NCI-H82 treated with DMSO at 0.1 percent for 48 hours (cell line): ENCODE measurements around the gene EEF1AKMT4.

Experiments
- DNase-seq: peaks from one replicate; lab custom pipeline; 2025; ENCODE audit not compliant: unreplicated experiment; lab: John Stamatoyannopoulos, UW

The EEF1AKMT4 gene

GRCh38 chr3:184235381-184236032 lies 14.0 kb upstream of the EEF1AKMT4 start:
- DNase-seq, result peak; percentile 34

- DNase-seq, result no peak
Measured at GRCh38 chr3:184236033-184236410, 13.4 kb upstream of the EEF1AKMT4 start.

DNA sequence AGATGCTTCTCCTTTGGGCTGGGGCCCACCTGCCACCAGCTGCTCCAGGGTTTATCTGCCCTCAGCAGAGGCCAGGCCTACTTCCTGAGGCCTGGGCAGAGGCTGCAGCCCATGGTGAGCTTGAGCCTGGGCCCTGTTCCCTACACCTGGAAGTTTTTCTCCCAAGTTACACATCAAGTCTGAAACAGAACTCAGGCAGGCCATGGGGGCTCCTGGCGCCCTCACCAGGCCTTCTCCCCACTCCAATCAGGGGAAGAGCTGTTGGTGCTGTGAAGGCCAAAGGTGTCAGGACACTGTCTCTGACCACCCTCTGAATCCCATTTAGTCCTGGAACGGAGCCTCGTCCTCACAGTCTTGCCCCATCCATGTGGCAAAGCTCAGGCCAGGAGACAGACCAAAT lies 12.8 kb upstream of the EEF1AKMT4 start:
- no peak for DNase-seq

DNA sequence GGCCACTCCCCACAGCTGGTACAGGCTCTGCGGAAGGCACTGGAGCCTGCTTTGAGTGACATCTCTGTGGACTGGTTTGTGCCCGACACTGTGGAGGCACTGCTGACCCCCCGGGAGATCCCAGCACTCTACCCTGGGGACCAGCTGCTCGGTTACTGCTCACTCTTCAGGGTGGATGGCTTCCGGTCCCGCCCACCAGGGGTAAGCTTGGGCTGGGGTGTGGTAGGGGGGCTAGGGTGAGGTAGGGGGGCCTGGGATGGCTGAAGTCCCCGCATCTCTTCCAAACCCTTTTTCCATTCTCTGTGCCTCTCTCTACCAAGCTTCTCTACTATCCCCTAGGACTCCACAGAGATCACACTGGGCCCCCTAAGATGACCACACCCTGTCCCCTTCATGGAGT lies 12.3 kb upstream of the EEF1AKMT4 start:
- no peak for DNase-seq

DNA sequence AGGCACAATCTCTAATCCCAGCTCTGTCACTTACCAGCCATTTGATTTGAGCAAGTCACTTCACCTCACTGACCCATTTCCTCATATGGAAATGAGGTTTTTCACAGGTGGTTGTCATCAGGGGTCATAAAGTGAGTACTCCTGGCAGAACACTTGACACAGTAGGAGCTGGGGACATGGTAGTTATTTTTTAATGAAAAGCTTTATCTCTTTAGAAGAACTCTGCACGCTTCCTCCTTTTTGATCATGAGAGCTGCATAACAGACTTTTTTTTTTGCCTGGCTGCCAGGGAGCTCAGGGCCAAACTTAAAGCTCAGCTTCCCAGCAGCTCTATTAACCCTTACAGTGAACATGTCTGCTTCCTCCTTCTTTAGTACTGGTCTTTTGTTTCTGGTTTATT lies 11.7 kb upstream of the EEF1AKMT4 start:
- no peak for DNase-seq

DNA sequence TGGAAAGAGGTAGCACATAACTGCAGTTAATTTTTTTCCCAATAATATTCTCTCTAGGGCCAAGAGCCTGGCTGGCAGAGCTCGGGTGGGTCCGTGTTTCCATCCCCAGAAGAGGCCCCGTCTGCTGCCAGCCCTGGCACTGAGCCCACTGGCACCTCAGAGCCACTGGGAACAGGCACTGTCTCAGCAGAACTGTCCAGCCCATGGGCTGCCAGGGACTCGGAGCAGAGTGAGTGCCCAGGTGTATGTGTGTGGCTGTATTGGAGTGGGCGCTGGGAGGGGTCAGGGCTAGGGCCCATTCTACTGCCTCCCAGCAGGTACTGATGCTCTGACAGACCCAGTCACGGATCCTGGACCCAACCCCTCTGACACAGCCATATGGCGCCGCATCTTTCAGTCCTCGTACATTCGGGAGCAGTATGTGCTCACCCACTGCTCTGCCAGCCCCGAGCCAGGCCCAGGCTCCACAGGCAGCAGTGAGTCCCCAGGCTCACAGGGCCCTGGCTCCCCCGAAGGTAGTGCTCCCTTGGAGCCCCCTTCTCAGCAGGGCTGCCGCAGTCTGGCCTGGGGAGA lies 11.1 kb upstream of the EEF1AKMT4 start:
- DNase-seq, result no peak

GRCh38 chr3:184239221-184239620 lies 10.3 kb upstream of the EEF1AKMT4 start:
- DNase-seq, result no peak

GRCh38 chr3:184239708-184240107 lies 9.8 kb upstream of the EEF1AKMT4 start:
- no peak for DNase-seq

- DNase-seq, result no peak
Measured at GRCh38 chr3:184240384-184241140, 8.9 kb upstream of the EEF1AKMT4 start.

- no peak for DNase-seq
Measured at GRCh38 chr3:184241141-184241446, 8.4 kb upstream of the EEF1AKMT4 start.

DNA sequence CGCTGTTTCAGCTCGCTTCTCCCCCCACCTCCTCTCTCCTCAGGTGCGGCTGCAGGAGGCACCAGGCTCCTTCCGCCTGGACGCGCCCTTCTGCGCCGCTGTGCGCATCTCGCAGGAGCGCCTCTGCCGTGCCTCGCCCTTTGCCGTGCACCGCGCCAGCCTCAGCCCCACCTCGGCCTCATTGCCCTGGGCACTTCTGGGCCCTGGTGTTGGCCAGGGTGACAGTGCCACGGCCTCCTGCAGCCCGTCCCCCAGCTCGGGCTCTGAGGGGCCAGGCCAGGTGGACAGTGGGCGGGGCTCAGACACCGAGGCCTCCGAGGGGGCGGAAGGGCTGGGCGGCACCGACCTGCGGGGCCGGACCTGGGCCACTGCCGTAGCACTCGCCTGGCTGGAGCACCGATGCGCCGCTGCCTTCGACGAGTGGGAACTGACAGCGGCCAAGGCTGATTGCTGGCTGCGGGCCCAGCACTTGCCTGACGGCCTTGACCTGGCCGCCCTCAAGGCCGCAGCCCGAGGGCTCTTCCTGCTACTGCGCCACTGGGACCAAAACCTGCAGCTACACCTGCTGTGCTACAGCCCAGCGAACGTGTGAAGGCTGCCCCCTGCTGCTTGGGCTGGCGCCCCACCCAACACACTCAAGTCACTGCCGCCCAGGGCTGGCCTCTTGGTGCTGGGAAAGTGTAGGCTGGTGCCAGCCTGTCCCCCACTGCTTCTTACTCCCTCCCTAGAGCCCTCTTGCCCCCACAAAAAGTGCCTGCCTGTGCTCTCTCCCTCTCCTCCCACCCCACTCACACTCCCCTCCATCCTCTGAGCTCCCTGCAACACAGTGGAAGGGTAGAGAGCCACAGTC lies 7.8 kb upstream of the EEF1AKMT4 start:
- DNase-seq, result no peak

DNA sequence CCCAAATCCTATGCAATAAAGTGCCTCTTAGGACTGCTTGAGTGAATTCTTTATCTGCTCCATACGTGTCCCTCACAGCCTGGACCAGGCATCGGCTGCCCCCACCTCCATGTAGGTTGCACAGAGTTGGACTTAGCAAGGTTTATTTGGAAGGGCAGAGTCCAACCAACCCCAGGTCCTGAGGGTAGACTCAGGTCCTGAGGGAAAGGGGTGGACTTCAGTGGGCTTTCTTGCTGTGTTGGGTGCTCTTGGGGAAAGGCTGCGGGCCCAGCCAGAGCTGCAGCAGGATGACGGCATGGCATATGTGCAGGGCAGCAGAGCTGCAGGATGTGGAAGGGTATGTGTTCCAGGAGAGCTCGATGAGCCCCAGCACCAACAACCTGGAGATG lies 7.2 kb upstream of the EEF1AKMT4 start:
- DNase-seq, result no peak

DNA sequence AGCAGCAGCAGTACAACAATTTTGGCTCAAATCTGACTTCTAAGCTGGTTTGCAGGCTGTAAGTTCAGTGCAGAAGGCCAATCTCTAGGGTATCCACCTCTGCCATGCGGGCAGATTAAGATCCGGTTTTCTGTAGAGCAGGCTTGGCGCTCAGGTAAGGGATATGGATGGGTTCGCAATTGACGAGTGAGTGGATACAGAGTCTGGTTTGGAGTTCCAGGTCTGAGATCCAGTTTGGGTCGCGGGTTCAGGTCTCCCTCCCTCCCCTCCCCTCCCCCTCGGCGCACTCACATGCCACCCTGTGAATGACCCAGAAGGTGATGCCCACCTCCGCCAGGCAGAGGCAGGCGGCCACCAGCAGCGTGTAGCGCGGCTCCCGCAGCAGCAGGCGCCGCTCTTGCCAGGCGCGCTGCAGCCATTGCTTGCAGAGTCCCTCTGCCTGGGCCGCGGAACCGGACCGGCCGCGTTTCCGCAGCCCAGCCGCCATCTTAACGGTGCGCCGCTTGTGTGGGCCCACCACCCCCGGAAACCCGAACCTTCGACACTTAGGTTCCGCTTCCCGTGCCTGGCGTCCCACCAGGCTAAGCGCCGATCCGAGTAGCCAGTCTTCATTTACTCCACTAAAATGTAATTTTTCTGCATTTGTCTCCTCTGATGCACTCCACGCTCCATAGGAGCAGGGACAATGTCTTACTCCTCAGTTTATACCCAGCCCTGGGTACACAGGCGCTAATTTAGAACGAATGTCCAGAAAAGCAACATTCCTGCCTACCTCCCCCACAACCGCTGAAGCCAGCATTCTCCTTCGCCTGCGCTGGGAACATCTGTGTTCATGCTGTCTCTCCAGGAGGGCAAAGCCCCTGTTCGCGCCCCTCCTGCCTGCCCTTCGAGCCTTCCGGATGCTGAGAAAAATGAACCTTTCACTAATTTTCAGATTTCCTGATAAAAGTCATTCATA lies 739 bp upstream of the EEF1AKMT4 start, which contains the start of gene ALG3:
TSS of gene ALG3 (minus strand) at position 509 of the 958 bp plus-strand sequence. CDS start at position 487, 22 bp downstream.
- DNase-seq, result peak; percentile 66

DNA sequence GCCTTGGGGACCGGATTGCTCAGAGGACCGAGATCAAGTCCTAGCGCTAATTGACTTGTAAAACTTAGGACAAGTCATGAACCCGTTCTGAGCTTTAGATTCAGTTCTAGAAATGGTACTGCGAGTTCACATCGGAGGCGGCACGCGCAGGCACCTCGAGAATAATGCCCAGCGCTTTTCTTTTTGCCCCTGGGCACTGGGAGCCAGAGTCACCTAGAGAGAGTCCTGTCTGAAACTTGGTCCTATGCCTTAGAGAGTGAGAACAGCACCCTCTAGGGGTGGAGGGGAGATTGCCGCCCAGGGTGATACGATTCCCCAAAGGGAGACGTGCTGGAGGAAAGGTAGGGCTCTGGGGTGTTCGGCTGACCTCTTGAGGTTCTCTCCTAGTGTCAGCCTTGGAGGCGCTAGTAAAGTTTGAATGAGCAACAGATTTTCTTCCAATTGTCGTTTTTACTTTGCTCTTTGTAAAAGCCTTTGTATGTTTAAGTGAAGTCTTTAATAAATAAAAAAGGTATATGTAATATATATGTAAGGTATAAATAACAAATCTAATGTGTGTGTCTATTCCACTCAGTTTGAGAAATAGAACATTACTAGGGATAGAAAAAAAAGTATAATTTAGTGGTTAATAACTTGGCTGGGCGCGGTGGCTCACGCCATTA lies 826 bp downstream of the EEF1AKMT4 start:
- DNase-seq, result peak; percentile 95

- DNase-seq, result peak; percentile 95
Measured at GRCh38 chr3:184255291-184256039, 6.0 kb downstream of the EEF1AKMT4 start.

GRCh38 chr3:184257083-184257915 lies 7.8 kb downstream of the EEF1AKMT4 start:
- no peak for DNase-seq

DNA sequence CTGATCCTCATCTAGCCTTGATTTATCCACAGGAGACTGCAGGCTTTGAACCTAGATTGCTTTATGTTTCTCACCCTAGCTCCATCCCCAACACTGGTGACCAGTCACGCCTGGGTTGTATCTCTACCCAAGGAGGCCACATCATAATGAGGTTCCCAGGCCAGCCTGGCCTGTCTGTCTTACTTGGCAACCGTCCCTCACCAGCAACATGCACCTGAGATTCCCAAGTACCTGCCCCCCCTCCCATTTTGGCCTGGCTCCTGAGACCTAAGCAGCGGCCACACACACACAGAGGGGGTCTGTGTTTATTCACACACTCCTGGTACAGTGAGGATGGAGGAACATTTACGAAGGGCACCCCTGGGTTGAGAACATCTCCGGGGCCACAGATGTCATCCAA lies 9.5 kb downstream of the EEF1AKMT4 start:
- no peak for DNase-seq

DNA sequence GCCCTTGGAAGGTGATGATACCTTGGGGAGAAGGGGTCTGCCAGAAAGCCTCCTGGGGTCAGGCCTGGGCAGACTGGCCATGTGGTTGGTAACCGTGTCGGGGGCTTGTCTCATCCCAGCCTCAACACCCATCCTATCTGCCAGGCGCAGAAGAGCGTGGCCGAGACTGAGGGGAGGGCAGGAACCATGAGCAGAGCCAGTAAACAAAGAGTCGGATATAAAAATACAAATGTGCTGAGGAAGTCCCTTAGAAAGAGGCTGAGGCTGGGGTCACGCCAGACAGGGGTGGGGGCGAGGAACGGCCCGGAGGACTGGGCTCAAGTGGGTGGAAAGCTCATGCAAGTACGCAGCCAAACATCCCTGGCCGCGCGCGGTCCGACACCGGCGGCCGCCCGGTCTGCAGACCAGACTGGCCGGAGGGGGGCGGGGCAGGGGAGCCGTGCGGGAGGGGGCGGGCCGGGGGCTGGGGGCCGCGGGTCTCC lies 10.0 kb downstream of the EEF1AKMT4 start:
- no peak for DNase-seq
